HG03520 (cell line): Measurements from ENCODE around the gene PARL.
"Not testable (repeated sequence)": the region's sequence is repeated elsewhere in the genome, so short reads cannot be mapped to it uniquely, and the experiment has no call there.

Experiments used
- ATAC-seq: cut with Tn5 transposase; IDR thresholded peaks from one replicate; pipeline ENCODE4 v1.9.1; 2021; ENCODE audit warnings: mild to moderate bottlenecking, moderate library complexity; ENCODE audit not compliant: unreplicated experiment

PARL gene

GRCh38 chr3:183906234-183906921, 21.7 kb upstream of the PARL start:
- no peak for ATAC-seq

- no peak for ATAC-seq
Observed at GRCh38 chr3:183904833-183905780, 20.4 kb upstream of the PARL start.

GRCh38 chr3:183898028-183898431, 13.3 kb upstream of the PARL start:
- ATAC-seq: no peak

- ATAC-seq: no peak
Observed at GRCh38 chr3:183897606-183898005, 12.9 kb upstream of the PARL start.

GRCh38 chr3:183896610-183897009, 11.9 kb upstream of the PARL start:
- ATAC-seq: no peak

- no peak for ATAC-seq
Observed at GRCh38 chr3:183896184-183896583, 11.5 kb upstream of the PARL start.

GRCh38 chr3:183895774-183896173, 11.1 kb upstream of the PARL start:
- ATAC-seq: no peak

- ATAC-seq: no peak
Observed at GRCh38 chr3:183895296-183895695, 10.6 kb upstream of the PARL start.

- no peak for ATAC-seq
Observed at GRCh38 chr3:183892610-183893214, 8.0 kb upstream of the PARL start.

GRCh38 chr3:183885766-183886165, 1.1 kb upstream of the PARL start:
- no peak for ATAC-seq

- no peak for ATAC-seq
Observed at GRCh38 chr3:183884097-183884426, 618 bp downstream of the PARL start.

GRCh38 chr3:183883291-183884096, 1.2 kb downstream of the PARL start:
- ATAC-seq: no peak

GRCh38 chr3:183880121-183880520, 4.6 kb downstream of the PARL start:
- ATAC-seq: no peak

GRCh38 chr3:183879243-183879642, 5.4 kb downstream of the PARL start:
- ATAC-seq: no peak

- no peak for ATAC-seq
Observed at GRCh38 chr3:183878071-183878470, 6.6 kb downstream of the PARL start.

- ATAC-seq: not testable (repeated sequence)
Observed at GRCh38 chr3:183877227-183877626, 7.5 kb downstream of the PARL start.

- ATAC-seq: no peak
Observed at GRCh38 chr3:183875411-183875810, 9.3 kb downstream of the PARL start.

- ATAC-seq: no peak
Observed at GRCh38 chr3:183873914-183874313, 10.8 kb downstream of the PARL start.

GRCh38 chr3:183871541-183871940, 13.1 kb downstream of the PARL start:
- no peak for ATAC-seq

GRCh38 chr3:183870563-183870962, 14.1 kb downstream of the PARL start:
- no peak for ATAC-seq

- ATAC-seq: no peak
Observed at GRCh38 chr3:183868796-183869195, 15.9 kb downstream of the PARL start.
